Liver (tissue), 3 donors: ENCODE results near the gene PLCB3.

Experiments
- CTCF ChIP-seq: fragments of 150-350 bp; IDR thresholded peaks from 2 replicates; pipeline ENCODE4 v1.5.1; 2017; ENCODE audit warnings: improper control_type of control experiment, low read depth, low read length; ENCODE audit not compliant: missing input control
- GABPA ChIP-seq, 2 donors: IDR thresholded peaks in 1 of 2; conservative IDR thresholded peaks in 1 of 2; 2 replicates each; pipeline ENCODE4 v1.6.1; 2016; ENCODE audit warnings: antibody characterized with exemption in 2 of 2, mild to moderate bottlenecking in 1 of 2, moderate library complexity in 1 of 2
- HNF4A ChIP-seq, 2 donors: conservative IDR thresholded peaks; 2 replicates each; pipeline ENCODE4 v1.6.1; 2016; ENCODE audit warnings: antibody characterized with exemption in 2 of 2, mild to moderate bottlenecking in 2 of 2
- JUND ChIP-seq, 2 donors: IDR thresholded peaks; 2 replicates each; pipeline ENCODE4 v1.6.1; 2016; ENCODE audit warnings: antibody characterized with exemption in 2 of 2
- RAD21 ChIP-seq, 2 donors: IDR thresholded peaks; 2 replicates each; pipeline ENCODE4 v1.6.1; 2016; ENCODE audit warnings: antibody characterized with exemption in 2 of 2, mild to moderate bottlenecking in 2 of 2
- RXRA ChIP-seq, 2 donors: IDR thresholded peaks; 2 replicates each; pipeline ENCODE4 v1.6.1; 2017 to 2018; ENCODE audit warnings: antibody characterized with exemption in 2 of 2, mild to moderate bottlenecking in 1 of 2
- YY1 ChIP-seq: IDR thresholded peaks from 2 replicates; pipeline ENCODE4 v1.6.1; 2016; ENCODE audit warnings: antibody characterized with exemption, mild to moderate bottlenecking
- TF ChIP-seq, protein P1 (sequence below): IDR thresholded peaks from 2 replicates; pipeline ENCODE4 v1.6.1; 2016; ENCODE audit warnings: antibody characterized with exemption
- TF ChIP-seq, protein P2 (sequence below): IDR thresholded peaks from 2 replicates; pipeline ENCODE4 v1.6.1; 2016; ENCODE audit warnings: antibody characterized with exemption
- donor health status: healthy.
- donor health status: healthy.

GRCh38 chr11:64275031-64275800 is 23.9 kb downstream of the PLCB3 start:
- TF ChIP-seq CTCF (no peak), RXRA (IDR thresholded peaks at IDR 0.05) (no peak), GABPA (IDR thresholded peaks at IDR 0.05 in 1 of 2, conservative IDR thresholded peaks at IDR 0.05 in 1 of 2) (no peak), JUND (IDR thresholded peaks at IDR 0.05) (no peak), YY1 (no peak), RAD21 (IDR thresholded peaks at IDR 0.05) (no peak), HNF4A (conservative IDR thresholded peaks at IDR 0.05) (no peak)
- TF ChIP-seq, protein P1, sequence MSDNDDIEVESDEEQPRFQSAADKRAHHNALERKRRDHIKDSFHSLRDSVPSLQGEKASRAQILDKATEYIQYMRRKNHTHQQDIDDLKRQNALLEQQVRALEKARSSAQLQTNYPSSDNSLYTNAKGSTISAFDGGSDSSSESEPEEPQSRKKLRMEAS = no peak
- TF ChIP-seq, protein P2, sequence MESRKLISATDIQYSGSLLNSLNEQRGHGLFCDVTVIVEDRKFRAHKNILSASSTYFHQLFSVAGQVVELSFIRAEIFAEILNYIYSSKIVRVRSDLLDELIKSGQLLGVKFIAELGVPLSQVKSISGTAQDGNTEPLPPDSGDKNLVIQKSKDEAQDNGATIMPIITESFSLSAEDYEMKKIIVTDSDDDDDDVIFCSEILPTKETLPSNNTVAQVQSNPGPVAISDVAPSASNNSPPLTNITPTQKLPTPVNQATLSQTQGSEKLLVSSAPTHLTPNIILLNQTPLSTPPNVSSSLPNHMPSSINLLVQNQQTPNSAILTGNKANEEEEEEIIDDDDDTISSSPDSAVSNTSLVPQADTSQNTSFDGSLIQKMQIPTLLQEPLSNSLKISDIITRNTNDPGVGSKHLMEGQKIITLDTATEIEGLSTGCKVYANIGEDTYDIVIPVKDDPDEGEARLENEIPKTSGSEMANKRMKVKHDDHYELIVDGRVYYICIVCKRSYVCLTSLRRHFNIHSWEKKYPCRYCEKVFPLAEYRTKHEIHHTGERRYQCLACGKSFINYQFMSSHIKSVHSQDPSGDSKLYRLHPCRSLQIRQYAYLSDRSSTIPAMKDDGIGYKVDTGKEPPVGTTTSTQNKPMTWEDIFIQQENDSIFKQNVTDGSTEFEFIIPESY = no peak
